A549 (cell line): ENCODE results near the gene MAP3K5. TPM values are rescaled to one million over a fixed set of nuclear protein-coding genes. Genes with fewer than 3 reads are reported as not detected.

ENCODE experiments used
- ATAC-seq, 2 experiments: fragments of 200-7000 bp in 1 of 2; fragments of >200 bp in 1 of 2; cut with Nextera tagmentation in 1 of 2; cut with Tn5 transposase in 1 of 2; 3 replicates each; pipeline versions ENCODE4 v1.8.0 to v1.9.1; 2018 to 2020; ENCODE audit warnings: mild to moderate bottlenecking in 1 of 2, moderate library complexity in 1 of 2
- CTCF ChIA-PET: fragments of 300-600 bp; sonication (Branson Sonifier 250); formaldehyde crosslinking; extraction: SDS; loops from one replicate; lab custom pipeline; 2021; ENCODE audit warnings: antibody characterized with exemption, inconsistent platforms; lab: Yijun Ruan, JAX
- POLR2A ChIA-PET: fragments of 350-600 bp; formaldehyde crosslinking; extraction: SDS; loops from one replicate; lab custom pipeline; 2021; ENCODE audit warnings: antibody characterized with exemption, inconsistent platforms; lab: Yijun Ruan, JAX
- DNase-seq, 2 experiments: peaks; one replicate each; pipeline versions ENCODE4 v3.0.0 to v3.0.0-alpha.2; 2011 to 2016; ENCODE audit warnings: low read depth in 1 of 2, low spot score in 1 of 2
- FAIRE-seq: peaks from 2 replicates; lab custom pipeline; 2011; peaks lifted over from hg19 to GRCh38; lab: Jason Lieb, UNC
- H3K27ac ChIP-seq, 2 experiments: fragments of >200 bp; sonication (Bioruptor Twin); formaldehyde crosslinking; 3 replicates each; pipeline ENCODE4 v1.5.1; 2016 to 2017
- H3K4me1 ChIP-seq: fragments of >200 bp; sonication (Bioruptor Twin); formaldehyde crosslinking; 3 replicates; pipeline ENCODE4 v1.6.1; 2016
- H3K4me2 ChIP-seq: fragments of >200 bp; sonication (Bioruptor Twin); formaldehyde crosslinking; 3 replicates; pipeline ENCODE4 v1.6.1; 2016
- H3K4me3 ChIP-seq: fragments of >200 bp; sonication (Bioruptor Twin); formaldehyde crosslinking; 3 replicates; pipeline ENCODE4 v1.5.1; 2016
- H3K9me3 ChIP-seq: fragments of >200 bp; sonication (Bioruptor Twin); formaldehyde crosslinking; 3 replicates; pipeline ENCODE4 v1.6.1; 2016
- CBX2 ChIP-seq: fragments of 200-600 bp; sonication (generic); IDR thresholded peaks from 2 replicates; pipeline ENCODE4 v1.6.1; 2016; ENCODE audit warnings: low read depth, mild to moderate bottlenecking, borderline replicate concordance
- CEBPB ChIP-seq, 2 experiments: fragments of >200 bp in 1 of 2; sonication (Bioruptor Twin) in 1 of 2; formaldehyde crosslinking in 1 of 2; IDR thresholded peaks; 2 replicates each; pipeline ENCODE4 v1.6.1; 2012 to 2016
- CHD2 ChIP-seq: fragments of 150-350 bp; IDR thresholded peaks from 2 replicates; pipeline ENCODE4 v1.6.1; 2014; ENCODE audit warnings: low read length; ENCODE audit not compliant: partially characterized antibody
- ESRRA ChIP-seq: fragments of 150-350 bp; IDR thresholded peaks from 2 replicates; pipeline ENCODE4 v1.6.1; 2014; ENCODE audit warnings: mild to moderate bottlenecking, low read length, borderline replicate concordance
- GATA3 ChIP-seq: IDR thresholded peaks from 2 replicates; pipeline ENCODE4 v1.6.1; 2012; ENCODE audit warnings: borderline replicate concordance
- HDAC2 ChIP-seq: fragments of 200-600 bp; sonication (generic); IDR thresholded peaks from 2 replicates; pipeline ENCODE4 v1.6.1; 2016
- HOXA7 ChIP-seq: fragments of 250-450 bp; sonication (Bioruptor Pico); IDR thresholded peaks from 2 replicates; pipeline ENCODE4 v1.5.0; 2020; ENCODE audit warnings: mild to moderate bottlenecking, moderate library complexity
- JUN ChIP-seq, 2 experiments: fragments of >200 bp; sonication (Bioruptor Twin); formaldehyde crosslinking; IDR thresholded peaks; 2 replicates in 1 of 2; 3 replicates in 1 of 2; pipeline ENCODE4 v1.6.1; 2016 to 2017
- JUNB ChIP-seq: fragments of >200 bp; sonication (Bioruptor Twin); formaldehyde crosslinking; IDR thresholded peaks from 2 replicates; pipeline ENCODE4 v1.6.1; 2016
- MAZ ChIP-seq: fragments of 150-350 bp; IDR thresholded peaks from 2 replicates; pipeline ENCODE4 v1.6.1; 2014; ENCODE audit warnings: antibody characterized with exemption, low read depth, low read length, borderline replicate concordance
- NFE2L2 ChIP-seq: fragments of 150-350 bp; conservative IDR thresholded peaks from 2 replicates; pipeline ENCODE4 v1.6.1; 2014; ENCODE audit warnings: low read length
- PHF8 ChIP-seq: fragments of 200-600 bp; sonication (generic); IDR thresholded peaks from 2 replicates; pipeline ENCODE4 v1.6.1; 2016; ENCODE audit warnings: low read depth, mild to moderate bottlenecking, antibody characterized with exemption, moderate library complexity, borderline replicate concordance
- RAD21 ChIP-seq, 2 experiments: fragments of >200 bp in 1 of 2; sonication (Bioruptor Twin) in 1 of 2; formaldehyde crosslinking in 1 of 2; IDR thresholded peaks in 1 of 2; conservative IDR thresholded peaks in 1 of 2; 2 replicates in 1 of 2; 3 replicates in 1 of 2; pipeline ENCODE4 v1.6.1; 2012 to 2018; ENCODE audit warnings: inconsistent platforms in 1 of 2
- RFX5 ChIP-seq: fragments of 450-650 bp; IDR thresholded peaks from 2 replicates; pipeline ENCODE4 v1.7.1; 2014; ENCODE audit warnings: antibody characterized with exemption, mild to moderate bottlenecking, moderate library complexity
- RNF2 ChIP-seq: fragments of 200-600 bp; sonication (generic); IDR thresholded peaks from 2 replicates; pipeline ENCODE4 v1.6.1; 2016; ENCODE audit warnings: low read depth, mild to moderate bottlenecking, antibody characterized with exemption, moderate library complexity, borderline replicate concordance
- SREBF2 ChIP-seq: fragments of 450-650 bp; IDR thresholded peaks from 2 replicates; pipeline ENCODE4 v1.6.1; 2014; ENCODE audit warnings: mild to moderate bottlenecking, moderate library complexity
- ZFP36 ChIP-seq: fragments of 450-650 bp; IDR thresholded peaks from 2 replicates; pipeline ENCODE4 v1.6.1; 2014; ENCODE audit warnings: borderline replicate concordance; ENCODE audit not compliant: partially characterized antibody
- ZNF302 ChIP-seq: fragments of 250-450 bp; sonication (Bioruptor Pico); IDR thresholded peaks from 2 replicates; pipeline ENCODE4 v1.9.0; 2021; ENCODE audit warnings: inconsistent platforms, mild to moderate bottlenecking, moderate library complexity
- WGBS: methylation state at CpG from one replicate; pipeline ENCODE4 v1.1.6; 2017; ENCODE audit errors: missing lambda C conversion rate; 5-methylcytosine and 5-hydroxymethylcytosine counted together
- polyA plus RNA-seq, 4 experiments: library from polyadenylated mRNA; depleted of rRNA in 3 of 4; stranded (reverse); fragments of >200 nt; fragmentation: RNase III in 1 of 4; extraction: RNeasy Plus Mini Kit Qiagen cat#74134 plus additional on column Dnase treatment in 1 of 4; gene quantifications; 2 replicates in 3 of 4; 3 replicates in 1 of 4; pipeline ENCODE4 v1.2.3, GENCODE V29; 2011 to 2017
- TF ChIP-seq, protein P1 (sequence below): IDR thresholded peaks from 2 replicates; pipeline ENCODE4 v1.6.1; 2012
- TF ChIP-seq, protein P2 (sequence below): IDR thresholded peaks from 2 replicates; pipeline ENCODE4 v1.6.1; 2012
- TF ChIP-seq, protein P3 (sequence below): fragments of >200 bp; sonication (Bioruptor Twin); formaldehyde crosslinking; IDR thresholded peaks from 2 replicates; pipeline ENCODE4 v1.6.1; 2016
- TF ChIP-seq, protein P4 (sequence below): fragments of >200 bp; sonication (Bioruptor Twin); formaldehyde crosslinking; IDR thresholded peaks from 3 replicates; pipeline ENCODE4 v1.5.1; 2016
- TF ChIP-seq, protein P5 (sequence below): IDR thresholded peaks from 2 replicates; pipeline ENCODE4 v1.6.1; 2012; ENCODE audit warnings: low read depth, borderline replicate concordance
- TF ChIP-seq, protein P6 (sequence below): fragments of 250-450 bp; sonication (Bioruptor Pico); IDR thresholded peaks from 2 replicates; pipeline ENCODE4 v1.5.0; 2021; ENCODE audit warnings: mild to moderate bottlenecking, moderate library complexity, borderline replicate concordance

Gene MAP3K5
- polyA plus RNA-seq, 2 of the 4 experiments (the other 2 are of a cell fraction) = 2.1 to 4.1 TPM

DNA sequence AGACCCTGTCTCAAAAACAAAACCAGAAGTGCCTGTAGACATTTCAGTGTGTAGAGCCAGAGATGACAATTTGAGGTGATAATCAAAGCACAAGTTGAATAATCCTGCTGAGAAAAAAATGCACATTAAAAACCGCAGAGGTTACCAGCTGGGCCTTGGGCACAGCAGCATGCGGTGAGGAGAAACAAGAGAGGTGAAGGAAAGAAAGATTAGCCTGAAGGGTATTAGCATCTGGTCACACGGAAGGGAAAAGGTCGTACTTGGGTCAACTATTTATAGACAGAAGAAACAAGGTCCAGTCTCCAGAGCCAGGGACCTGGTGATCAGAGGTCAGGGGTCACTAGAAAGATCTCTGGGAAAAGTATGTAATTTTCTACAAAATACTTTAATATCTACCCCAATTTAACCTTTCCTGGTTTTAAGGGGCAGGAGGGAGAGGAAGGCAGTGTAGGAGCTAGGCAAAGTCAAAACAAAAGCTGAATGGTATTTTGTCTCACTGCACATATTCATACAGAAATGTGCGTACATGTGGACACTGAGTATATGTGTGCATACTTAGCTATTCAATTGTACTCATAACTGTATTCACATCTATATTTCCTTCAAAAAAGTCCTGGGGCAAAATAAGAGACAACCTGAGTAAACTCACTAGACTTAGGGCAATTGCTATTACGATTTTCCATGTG, 252.2 kb downstream of the MAP3K5 start:
- FAIRE-seq (no peak), DNase-seq (no peak), ATAC-seq (no peak; a peak in 1 of 6 replicates)
- Histone ChIP-seq H3K27ac (peak overlapping the region in 1 of 2 experiments; percentile 67; a peak in 3 of 6 replicates), H3K4me1 (peaks cover 61% of the 10 kb centered on the region), H3K9me3 (no peaks in the 10 kb centered on the region), H3K4me2 (peak overlapping the region; percentile 51), H3K4me3 (no peak overlapping the region)
- TF ChIP-seq, protein P1, sequence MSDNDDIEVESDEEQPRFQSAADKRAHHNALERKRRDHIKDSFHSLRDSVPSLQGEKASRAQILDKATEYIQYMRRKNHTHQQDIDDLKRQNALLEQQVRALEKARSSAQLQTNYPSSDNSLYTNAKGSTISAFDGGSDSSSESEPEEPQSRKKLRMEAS = no peak
- TF ChIP-seq, protein P2, sequence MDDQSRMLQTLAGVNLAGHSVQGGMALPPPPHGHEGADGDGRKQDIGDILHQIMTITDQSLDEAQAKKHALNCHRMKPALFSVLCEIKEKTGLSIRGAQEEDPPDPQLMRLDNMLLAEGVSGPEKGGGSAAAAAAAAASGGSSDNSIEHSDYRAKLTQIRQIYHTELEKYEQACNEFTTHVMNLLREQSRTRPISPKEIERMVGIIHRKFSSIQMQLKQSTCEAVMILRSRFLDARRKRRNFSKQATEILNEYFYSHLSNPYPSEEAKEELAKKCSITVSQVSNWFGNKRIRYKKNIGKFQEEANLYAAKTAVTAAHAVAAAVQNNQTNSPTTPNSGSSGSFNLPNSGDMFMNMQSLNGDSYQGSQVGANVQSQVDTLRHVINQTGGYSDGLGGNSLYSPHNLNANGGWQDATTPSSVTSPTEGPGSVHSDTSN = no peak
- TF ChIP-seq CBX2 = no peak
- no peak for TF ChIP-seq RNF2
- TF ChIP-seq SREBF2 = no peak
- TF ChIP-seq ESRRA = no peak
- no peak for TF ChIP-seq PHF8
- TF ChIP-seq JUNB = no peak
- no peak for TF ChIP-seq ZFP36
- no peak for TF ChIP-seq CHD2
- TF ChIP-seq RAD21 (conservative IDR thresholded peaks at IDR 0.05 in 1 of 2, IDR thresholded peaks at IDR 0.05 in 1 of 2) = no peak
- no peak for TF ChIP-seq ZNF302 (CRISPR knock-in tag)
- TF ChIP-seq GATA3 = no peak
- TF ChIP-seq, protein P3, sequence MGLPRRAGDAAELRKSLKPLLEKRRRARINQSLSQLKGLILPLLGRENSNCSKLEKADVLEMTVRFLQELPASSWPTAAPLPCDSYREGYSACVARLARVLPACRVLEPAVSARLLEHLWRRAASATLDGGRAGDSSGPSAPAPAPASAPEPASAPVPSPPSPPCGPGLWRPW = no peak
- TF ChIP-seq HOXA7 (CRISPR knock-in tag) = no peak
- TF ChIP-seq, protein P4, sequence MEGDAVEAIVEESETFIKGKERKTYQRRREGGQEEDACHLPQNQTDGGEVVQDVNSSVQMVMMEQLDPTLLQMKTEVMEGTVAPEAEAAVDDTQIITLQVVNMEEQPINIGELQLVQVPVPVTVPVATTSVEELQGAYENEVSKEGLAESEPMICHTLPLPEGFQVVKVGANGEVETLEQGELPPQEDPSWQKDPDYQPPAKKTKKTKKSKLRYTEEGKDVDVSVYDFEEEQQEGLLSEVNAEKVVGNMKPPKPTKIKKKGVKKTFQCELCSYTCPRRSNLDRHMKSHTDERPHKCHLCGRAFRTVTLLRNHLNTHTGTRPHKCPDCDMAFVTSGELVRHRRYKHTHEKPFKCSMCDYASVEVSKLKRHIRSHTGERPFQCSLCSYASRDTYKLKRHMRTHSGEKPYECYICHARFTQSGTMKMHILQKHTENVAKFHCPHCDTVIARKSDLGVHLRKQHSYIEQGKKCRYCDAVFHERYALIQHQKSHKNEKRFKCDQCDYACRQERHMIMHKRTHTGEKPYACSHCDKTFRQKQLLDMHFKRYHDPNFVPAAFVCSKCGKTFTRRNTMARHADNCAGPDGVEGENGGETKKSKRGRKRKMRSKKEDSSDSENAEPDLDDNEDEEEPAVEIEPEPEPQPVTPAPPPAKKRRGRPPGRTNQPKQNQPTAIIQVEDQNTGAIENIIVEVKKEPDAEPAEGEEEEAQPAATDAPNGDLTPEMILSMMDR = no peak
- no peak for TF ChIP-seq MAZ
- TF ChIP-seq RFX5 = no peak
- ChIA-PET CTCF (interaction anchor here (1.1 to 3.8 kb wide), 4 partner anchors 7 to 162 kb away, joined by 4 to 20 read pairs (median 7); partner anchors contain the start of gene MAP7), POLR2A (no interaction called here)
- 78% methylated on average over 6 of the region's 6 CpGs for WGBS

DNA sequence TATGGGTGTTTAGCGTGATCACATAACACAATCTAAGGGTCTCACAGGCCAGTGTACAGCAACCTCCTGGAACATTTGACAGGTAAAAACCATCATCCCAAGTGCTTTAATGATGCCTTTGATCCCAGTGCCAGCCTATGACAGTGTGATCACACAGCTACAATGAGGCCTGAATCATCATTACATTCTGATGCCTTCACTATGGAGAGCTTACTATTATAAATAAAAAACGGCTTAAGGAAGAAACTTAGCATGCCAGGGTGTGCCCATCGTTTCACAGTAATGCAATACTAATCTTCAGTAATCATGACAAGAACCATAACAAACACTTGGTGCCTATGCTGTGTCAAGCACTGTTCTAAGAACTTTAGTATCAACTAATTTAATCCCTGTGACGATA, 253.4 kb downstream of the MAP3K5 start:
- POLR2A ChIA-PET = no interaction called here
- no peak for DNase-seq
- WGBS = 75% methylated on average over 4 of the region's 4 CpGs
- CTCF ChIA-PET = interaction anchor here (0.6 to 3.8 kb wide), 5 partner anchors 8 to 86 kb away, joined by 3 to 20 read pairs (median 6); partner anchors contain the start of gene MAP7
- peak overlapping the region; percentile 51; the same call in 1 of the 3 replicates for H3K4me2 ChIP-seq
- H3K4me1 ChIP-seq = peaks cover 53% of the 10 kb centered on the region
- FAIRE-seq = no peak
- H3K9me3 ChIP-seq = no peaks in the 10 kb centered on the region
- ATAC-seq = no peak
- H3K27ac ChIP-seq = peak overlapping the region in 1 of 2 experiments; percentile 67; a peak in 3 of 6 replicates
- TF ChIP-seq HDAC2 (no peak), CHD2 (no peak), NFE2L2 (no peak), CEBPB (IDR thresholded peaks at IDR 0.05) (no peak), JUN (IDR thresholded peaks at IDR 0.05) (no peak)
- TF ChIP-seq, protein P5, sequence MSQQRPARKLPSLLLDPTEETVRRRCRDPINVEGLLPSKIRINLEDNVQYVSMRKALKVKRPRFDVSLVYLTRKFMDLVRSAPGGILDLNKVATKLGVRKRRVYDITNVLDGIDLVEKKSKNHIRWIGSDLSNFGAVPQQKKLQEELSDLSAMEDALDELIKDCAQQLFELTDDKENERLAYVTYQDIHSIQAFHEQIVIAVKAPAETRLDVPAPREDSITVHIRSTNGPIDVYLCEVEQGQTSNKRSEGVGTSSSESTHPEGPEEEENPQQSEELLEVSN = no peak
- TF ChIP-seq, protein P6, sequence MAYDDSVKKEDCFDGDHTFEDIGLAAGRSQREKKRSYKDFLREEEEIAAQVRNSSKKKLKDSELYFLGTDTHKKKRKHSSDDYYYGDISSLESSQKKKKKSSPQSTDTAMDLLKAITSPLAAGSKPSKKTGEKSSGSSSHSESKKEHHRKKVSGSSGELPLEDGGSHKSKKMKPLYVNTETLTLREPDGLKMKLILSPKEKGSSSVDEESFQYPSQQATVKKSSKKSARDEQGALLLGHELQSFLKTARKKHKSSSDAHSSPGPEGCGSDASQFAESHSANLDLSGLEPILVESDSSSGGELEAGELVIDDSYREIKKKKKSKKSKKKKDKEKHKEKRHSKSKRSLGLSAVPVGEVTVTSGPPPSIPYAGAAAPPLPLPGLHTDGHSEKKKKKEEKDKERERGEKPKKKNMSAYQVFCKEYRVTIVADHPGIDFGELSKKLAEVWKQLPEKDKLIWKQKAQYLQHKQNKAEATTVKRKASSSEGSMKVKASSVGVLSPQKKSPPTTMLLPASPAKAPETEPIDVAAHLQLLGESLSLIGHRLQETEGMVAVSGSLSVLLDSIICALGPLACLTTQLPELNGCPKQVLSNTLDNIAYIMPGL (CRISPR knock-in tag) = no peak
- H3K4me3 ChIP-seq = no peak overlapping the region
